ENCODE results near the gene ALG1. TPM values are rescaled to one million over a fixed set of nuclear protein-coding genes. Genes with fewer than 3 reads are reported as not detected.

Gene ALG1
- total and polyA plus RNA-seq, 10 of the 15 experiments (the other 5 are each of a cell fraction or from before 2014, with no cell fraction given): 1.5 to 43.2 (median 23.8) TPM

DNA sequence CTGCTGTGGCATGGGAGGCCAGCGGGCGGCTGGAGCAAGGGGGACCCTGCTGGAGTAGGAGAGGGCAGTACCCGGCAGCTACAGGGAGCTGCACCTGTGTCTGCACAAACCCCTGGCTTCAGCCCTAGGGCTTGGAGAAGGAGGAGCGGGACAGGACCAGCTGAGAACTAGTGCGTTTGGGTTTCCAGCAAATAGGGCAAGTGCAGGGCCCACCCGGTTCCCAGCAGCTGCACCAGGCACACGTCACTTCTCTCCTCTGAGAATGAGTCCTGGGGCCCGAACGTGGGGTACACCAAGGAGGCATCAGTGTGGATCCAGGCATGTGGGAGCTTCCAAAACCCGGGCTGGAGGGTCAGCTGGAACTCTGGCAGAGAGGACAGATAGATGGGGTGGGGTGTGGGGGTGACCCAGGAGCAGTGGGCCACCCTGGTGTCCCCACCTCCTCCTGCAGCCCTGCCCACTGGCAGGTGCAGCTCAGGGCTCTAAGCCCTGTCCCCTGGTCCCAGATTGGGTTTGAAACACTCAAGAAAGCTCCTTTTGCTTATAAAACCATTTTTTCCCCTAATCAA is 11.5 kb upstream of the ALG1 start:
- no TSS peak for BruUV-seq (replicated peaks)
- H3K36me3 ChIP-seq (ENCODE audit: control insufficient read depth in 2 of 2, insufficient read depth in 2 of 2, low read length in 1 of 2): no peaks in the 10 kb centered on the region
- 40% methylated on average over 10 of the region's 10 CpGs for WGBS (ENCODE audit: insufficient coverage, insufficient replicate concordance, low lambda C conversion rate, missing lambda C conversion rate)
- RAD21 ChIA-PET (ENCODE audit: unreplicated experiment): no interaction called here
- no peaks in the 10 kb centered on the region for H3K79me2 ChIP-seq (ENCODE audit: control insufficient read depth, insufficient read depth, low read length)
- peaks cover 12% of the 10 kb centered on the region for H3K4me1 ChIP-seq (ENCODE audit: control insufficient read depth, insufficient read depth, low read length)
- SMC1A ChIA-PET (ENCODE audit: uncharacterized antibody, unreplicated experiment): interaction anchor here (1.0 kb wide), 1 partner anchor 84 kb away, joined by 3 read pairs; no protein-coding TSS in a partner anchor
- intact Hi-C loops (cut with micrococcal nuclease; ENCODE audit: unreplicated experiment): loop anchor here (10.0 kb wide), 1 partner anchor 85 kb away; no protein-coding TSS in a partner anchor
- no peak overlapping the region for H3K9ac ChIP-seq (ENCODE audit: control insufficient read depth, insufficient read depth, low read length)
- no peak overlapping the region for H2AFZ ChIP-seq (ENCODE audit: control insufficient read depth, low read depth, low read length)
- FAIRE-seq (no peak), ATAC-seq (no peak), DNase-seq (ENCODE audit: low read depth, low spot score) (no peak)
- TF ChIP-seq POU2F2 (IDR thresholded peaks at IDR 0.05; ENCODE audit: borderline replicate concordance, low read depth, low read length): no peak
- TF ChIP-seq CBX5 (IDR thresholded peaks at IDR 0.05; ENCODE audit: low read depth): no peak
- no peak for TF ChIP-seq ZNF207 (IDR thresholded peaks at IDR 0.05; ENCODE audit: borderline replicate concordance)
- TF ChIP-seq, protein P1, sequence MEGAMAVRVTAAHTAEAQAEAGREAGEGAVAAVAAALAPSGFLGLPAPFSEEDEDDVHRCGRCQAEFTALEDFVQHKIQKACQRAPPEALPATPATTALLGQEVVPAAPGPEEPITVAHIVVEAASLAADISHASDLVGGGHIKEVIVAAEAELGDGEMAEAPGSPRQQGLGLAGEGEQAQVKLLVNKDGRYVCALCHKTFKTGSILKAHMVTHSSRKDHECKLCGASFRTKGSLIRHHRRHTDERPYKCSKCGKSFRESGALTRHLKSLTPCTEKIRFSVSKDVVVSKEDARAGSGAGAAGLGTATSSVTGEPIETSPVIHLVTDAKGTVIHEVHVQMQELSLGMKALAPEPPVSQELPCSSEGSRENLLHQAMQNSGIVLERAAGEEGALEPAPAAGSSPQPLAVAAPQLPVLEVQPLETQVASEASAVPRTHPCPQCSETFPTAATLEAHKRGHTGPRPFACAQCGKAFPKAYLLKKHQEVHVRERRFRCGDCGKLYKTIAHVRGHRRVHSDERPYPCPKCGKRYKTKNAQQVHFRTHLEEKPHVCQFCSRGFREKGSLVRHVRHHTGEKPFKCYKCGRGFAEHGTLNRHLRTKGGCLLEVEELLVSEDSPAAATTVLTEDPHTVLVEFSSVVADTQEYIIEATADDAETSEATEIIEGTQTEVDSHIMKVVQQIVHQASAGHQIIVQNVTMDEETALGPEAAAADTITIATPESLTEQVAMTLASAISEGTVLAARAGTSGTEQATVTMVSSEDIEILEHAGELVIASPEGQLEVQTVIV (IDR thresholded peaks at IDR 0.05; ENCODE audit: borderline replicate concordance, partially characterized antibody): no peak
- TF ChIP-seq SUZ12 (IDR thresholded peaks at IDR 0.05; ENCODE audit: unreplicated experiment): no peak
- no peak for TF ChIP-seq TCF3 (IDR thresholded peaks at IDR 0.05; ENCODE audit: borderline replicate concordance, insufficient read depth, low read depth, low read length)
- POLR2A ChIA-PET: interaction anchor here (1.1 kb wide), 1 partner anchor 10 kb away, joined by 3 read pairs; no protein-coding TSS in a partner anchor
- no peak overlapping the region for H3K27ac ChIP-seq (ENCODE audit: control insufficient read depth, insufficient read depth)
- H3K27me3 ChIP-seq (replicated peaks in 1 of 2; ENCODE audit: control insufficient read depth in 2 of 2, insufficient read depth in 2 of 2, low read length in 1 of 2): no peaks in the 10 kb centered on the region; a peak in 1 of 4 replicates
- no peaks in the 10 kb centered on the region for H4K20me1 ChIP-seq (ENCODE audit: control insufficient read depth, insufficient read depth)
- H3K4me3 ChIP-seq: no peak overlapping the region
- H3K4me2 ChIP-seq (ENCODE audit: control insufficient read depth, insufficient read depth): no peak overlapping the region
- CTCF ChIA-PET: interaction anchor here (0.7 kb wide), 1 partner anchor 21 kb away, joined by 3 read pairs; no protein-coding TSS in a partner anchor
- in situ Hi-C loops (cut with MboI): no loop called here
- H3K9me3 ChIP-seq (replicated peaks; ENCODE audit: control insufficient read depth, insufficient read depth, low read length): no peaks in the 10 kb centered on the region

Measured in GM12878 (cell line).